ENCODE data around the gene IL25. TPM values are rescaled to one million over a fixed set of nuclear protein-coding genes. Genes with fewer than 3 reads are reported as not detected.
"Not testable (repeated sequence)": the region's sequence is repeated elsewhere in the genome, so short reads cannot be mapped to it uniquely, and the experiment has no call there.

Gene IL25
- total RNA-seq, 1 donor from 2014 or later: not detected

DNA sequence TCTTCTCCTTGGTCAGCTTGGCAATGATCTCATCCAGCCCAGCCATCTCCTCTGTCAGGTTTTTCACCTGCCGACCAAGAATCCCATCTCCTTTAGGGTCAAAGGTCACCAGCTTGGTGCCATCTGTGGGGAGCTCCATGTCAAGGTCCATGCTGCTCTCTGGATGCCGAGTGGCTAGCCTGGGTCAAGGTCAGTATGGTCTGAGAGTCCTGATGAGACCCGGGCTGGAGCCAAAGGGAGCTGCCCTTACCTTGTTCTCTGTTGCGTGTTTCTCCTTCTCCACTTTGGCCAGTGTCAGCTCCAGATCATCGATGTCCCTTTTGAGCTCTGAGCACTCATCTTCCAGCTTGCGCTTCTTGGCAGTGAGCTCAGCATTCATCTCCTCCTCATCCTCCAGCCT is 51.0 kb downstream of the IL25 start:
- TF ChIP-seq, protein P1, sequence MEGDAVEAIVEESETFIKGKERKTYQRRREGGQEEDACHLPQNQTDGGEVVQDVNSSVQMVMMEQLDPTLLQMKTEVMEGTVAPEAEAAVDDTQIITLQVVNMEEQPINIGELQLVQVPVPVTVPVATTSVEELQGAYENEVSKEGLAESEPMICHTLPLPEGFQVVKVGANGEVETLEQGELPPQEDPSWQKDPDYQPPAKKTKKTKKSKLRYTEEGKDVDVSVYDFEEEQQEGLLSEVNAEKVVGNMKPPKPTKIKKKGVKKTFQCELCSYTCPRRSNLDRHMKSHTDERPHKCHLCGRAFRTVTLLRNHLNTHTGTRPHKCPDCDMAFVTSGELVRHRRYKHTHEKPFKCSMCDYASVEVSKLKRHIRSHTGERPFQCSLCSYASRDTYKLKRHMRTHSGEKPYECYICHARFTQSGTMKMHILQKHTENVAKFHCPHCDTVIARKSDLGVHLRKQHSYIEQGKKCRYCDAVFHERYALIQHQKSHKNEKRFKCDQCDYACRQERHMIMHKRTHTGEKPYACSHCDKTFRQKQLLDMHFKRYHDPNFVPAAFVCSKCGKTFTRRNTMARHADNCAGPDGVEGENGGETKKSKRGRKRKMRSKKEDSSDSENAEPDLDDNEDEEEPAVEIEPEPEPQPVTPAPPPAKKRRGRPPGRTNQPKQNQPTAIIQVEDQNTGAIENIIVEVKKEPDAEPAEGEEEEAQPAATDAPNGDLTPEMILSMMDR (IDR thresholded peaks at IDR 0.05): no peak
- Mint-ChIP-seq H3K36me3 (ENCODE audit: low read depth) (no peaks in the 10 kb centered on the region), H3K27ac (no peak overlapping the region), H3K4me1 (no peaks in the 10 kb centered on the region), H3K9me3 (no peaks in the 10 kb centered on the region), H3K4me3 (no peak overlapping the region), H3K27me3 (peaks cover 13% of the 10 kb centered on the region)
- ChIA-PET POLR2A (no interaction called here), CTCF (no interaction called here)
- ATAC-seq (ENCODE audit: low read depth) (no peak), DNase-seq (no peak)
- intact Hi-C loops (cut with micrococcal nuclease): no loop called here

DNA sequence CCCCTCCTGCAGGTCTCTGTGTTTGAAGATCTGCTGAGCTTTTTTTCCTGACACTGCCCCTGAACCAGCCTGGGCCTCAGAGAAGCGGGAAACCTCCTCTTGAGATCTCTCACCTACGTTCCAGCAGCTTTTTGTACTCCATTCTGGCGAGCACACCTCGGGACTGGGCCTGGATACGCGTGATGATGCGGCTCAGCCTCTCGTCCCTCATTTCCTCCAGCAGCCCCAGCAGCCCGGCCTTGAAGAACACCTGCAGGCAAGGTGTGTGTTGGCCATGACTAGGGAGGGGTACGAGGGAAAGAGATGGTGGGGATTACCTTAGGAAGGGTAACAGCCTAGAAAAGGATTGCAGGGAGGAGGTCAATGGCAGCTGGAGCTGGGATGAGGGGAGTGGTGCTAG is 52.6 kb downstream of the IL25 start:
- no peak for DNase-seq
- Mint-ChIP-seq H3K27ac (no peak overlapping the region), H3K9me3 (no peaks in the 10 kb centered on the region), H3K4me1 (no peaks in the 10 kb centered on the region), H3K4me3 (no peak overlapping the region), H3K36me3 (ENCODE audit: low read depth) (no peaks in the 10 kb centered on the region), H3K27me3 (peaks cover 11% of the 10 kb centered on the region)
- ChIA-PET CTCF (no interaction called here), POLR2A (no interaction called here)
- intact Hi-C loops (cut with micrococcal nuclease): no loop called here
- TF ChIP-seq, protein P1 (IDR thresholded peaks at IDR 0.05): no peak
- no peak for ATAC-seq (ENCODE audit: low read depth)

DNA sequence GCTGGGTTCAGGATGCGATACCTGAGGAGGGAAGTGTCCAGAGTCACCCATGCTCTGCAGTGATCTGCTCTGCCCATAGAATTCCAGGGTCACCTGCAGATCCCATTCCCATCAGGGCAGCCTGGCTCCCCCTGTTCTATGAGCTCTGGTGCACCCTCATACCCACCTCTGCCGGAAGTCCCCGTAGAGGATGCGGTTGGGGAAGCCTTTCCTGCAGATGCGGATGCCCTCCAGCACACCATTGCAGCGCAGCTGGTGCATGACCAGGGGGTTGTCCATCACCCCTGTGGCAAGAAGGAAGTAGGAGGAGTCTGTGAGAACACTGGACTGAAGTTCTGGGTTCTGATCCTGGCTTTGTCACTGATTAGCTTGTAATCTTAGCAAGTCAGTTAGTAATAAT is 53.2 kb downstream of the IL25 start:
- CTCF ChIA-PET; H3K27me3 Mint-ChIP-seq; ATAC-seq (ENCODE audit: low read depth); H3K9me3 Mint-ChIP-seq; DNase-seq; H3K4me1 Mint-ChIP-seq; H3K27ac Mint-ChIP-seq; intact Hi-C loops (cut with micrococcal nuclease); POLR2A ChIA-PET; H3K36me3 Mint-ChIP-seq (ENCODE audit: low read depth); H3K4me3 Mint-ChIP-seq: not testable (repeated sequence)

Other genes starting within 250 kb of the IL25 start
- gene SLC7A8, start 189.1 kb upstream of the IL25 start, total RNA-seq: 0.76 and 1.8 TPM in 2 replicates
- gene RNF212B, start 134.9 kb upstream of the IL25 start, total RNA-seq: not detected in 2 replicates
- gene HOMEZ, start 86.7 kb upstream of the IL25 start, total RNA-seq: 10.8 and 11.5 TPM in 2 replicates
- gene PPP1R3E, start 70.0 kb upstream of the IL25 start, total RNA-seq: 23.4 and 28.9 TPM in 2 replicates
- 10.4 and 11.8 TPM in 2 replicates for gene BCL2L2, start 66.0 kb upstream of the IL25 start, total RNA-seq
- gene PABPN1, start 51.4 kb upstream of the IL25 start, total RNA-seq: 259 and 264 TPM in 2 replicates
- 0.20 TPM in 1 of 2 replicates, not detected in the other for gene SLC22A17, start 19.9 kb upstream of the IL25 start, total RNA-seq
- not detected in 2 replicates for gene EFS, start 7.6 kb upstream of the IL25 start, total RNA-seq
- gene CMTM5, start 4.2 kb downstream of the IL25 start, total RNA-seq: not detected in 2 replicates
- not detected in 2 replicates for gene MYH6, start 35.5 kb downstream of the IL25 start, total RNA-seq
- gene MYH7, start 62.9 kb downstream of the IL25 start, total RNA-seq: not detected in 2 replicates
- gene NGDN, start 96.9 kb downstream of the IL25 start, total RNA-seq: 60.5 and 67.4 TPM in 2 replicates
- gene ZFHX2, start 179.0 kb downstream of the IL25 start, total RNA-seq: 2.2 and 2.6 TPM in 2 replicates
- gene THTPA, start 183.5 kb downstream of the IL25 start, total RNA-seq: 18.0 and 18.6 TPM in 2 replicates
- 336 and 373 TPM in 2 replicates for gene AP1G2, start 195.0 kb downstream of the IL25 start, total RNA-seq
- 1.6 and 2.0 TPM in 2 replicates for gene JPH4, start 206.0 kb downstream of the IL25 start, total RNA-seq

Measured in activated B cell treated with CpG ODN at 0.5 μM for 24 hours (primary cell).